ENCODE data around the gene VPS35L.
A peak's percentile ranks its signal among the peaks of the same experiment; 100 is the strongest.
"Not testable (repeated sequence)": the region's sequence is repeated elsewhere in the genome, so short reads cannot be mapped to it uniquely, and the experiment has no call there.

Gene VPS35L

GRCh38 chr16:19540241-19540970, 15.1 kb upstream of the VPS35L start:
- DNase-seq (ENCODE audit: low spot score), result no peak

GRCh38 chr16:19542138-19542821, 13.2 kb upstream of the VPS35L start:
- no peak for DNase-seq (ENCODE audit: low spot score)

GRCh38 chr16:19543278-19543996, 12.1 kb upstream of the VPS35L start:
- not testable (repeated sequence) for DNase-seq (ENCODE audit: low spot score)

- DNase-seq (ENCODE audit: low spot score), result no peak
These were observed 7.4 kb upstream of the VPS35L start for GRCh38 chr16:19548144-19548543.

GRCh38 chr16:19549673-19550072, 5.8 kb upstream of the VPS35L start:
- DNase-seq (ENCODE audit: low spot score), result no peak

GRCh38 chr16:19555938-19556771, 652 bp downstream of the VPS35L start:
- DNase-seq (ENCODE audit: low spot score), result no peak

GRCh38 chr16:19559242-19559910, 3.9 kb downstream of the VPS35L start:
- no peak for DNase-seq (ENCODE audit: low spot score)

GRCh38 chr16:19560078-19560477, 4.6 kb downstream of the VPS35L start:
- DNase-seq (ENCODE audit: low spot score), result no peak

GRCh38 chr16:19563377-19563776, 7.9 kb downstream of the VPS35L start:
- DNase-seq (ENCODE audit: low spot score), result no peak

- DNase-seq (ENCODE audit: low spot score), result no peak
These were observed 10.9 kb downstream of the VPS35L start for GRCh38 chr16:19566362-19566761.

GRCh38 chr16:19567560-19567959, 12.1 kb downstream of the VPS35L start:
- DNase-seq (ENCODE audit: low spot score), result no peak

- no peak for DNase-seq (ENCODE audit: low spot score)
These were observed 18.5 kb downstream of the VPS35L start for GRCh38 chr16:19573997-19574396.

GRCh38 chr16:19574615-19575014, 19.1 kb downstream of the VPS35L start:
- DNase-seq (ENCODE audit: low spot score), result no peak

GRCh38 chr16:19578378-19578971, 23.0 kb downstream of the VPS35L start:
- DNase-seq (ENCODE audit: low spot score), result peak; percentile 71

- no peak for DNase-seq (ENCODE audit: low spot score)
These were observed 26.7 kb downstream of the VPS35L start for GRCh38 chr16:19582050-19582831.

GRCh38 chr16:19583665-19584300, 28.3 kb downstream of the VPS35L start:
- DNase-seq (ENCODE audit: low spot score), result no peak

- DNase-seq (ENCODE audit: low spot score), result no peak
These were observed 33.2 kb downstream of the VPS35L start for GRCh38 chr16:19588661-19589060.

- no peak for DNase-seq (ENCODE audit: low spot score)
These were observed 33.6 kb downstream of the VPS35L start for GRCh38 chr16:19589106-19589505.

- DNase-seq (ENCODE audit: low spot score), result no peak
These were observed 34.3 kb downstream of the VPS35L start for GRCh38 chr16:19589771-19590302.
